Islet precursor cell (in vitro differentiated cells): Measurements from ENCODE around the gene CFAP43.
"Not testable (repeated sequence)": the region's sequence is repeated elsewhere in the genome, so short reads cannot be mapped to it uniquely, and the experiment has no call there.

ENCODE experiments used
- DNase-seq: peaks from one replicate; pipeline ENCODE4 v3.0.0-alpha.2; 2018

Gene CFAP43

DNA sequence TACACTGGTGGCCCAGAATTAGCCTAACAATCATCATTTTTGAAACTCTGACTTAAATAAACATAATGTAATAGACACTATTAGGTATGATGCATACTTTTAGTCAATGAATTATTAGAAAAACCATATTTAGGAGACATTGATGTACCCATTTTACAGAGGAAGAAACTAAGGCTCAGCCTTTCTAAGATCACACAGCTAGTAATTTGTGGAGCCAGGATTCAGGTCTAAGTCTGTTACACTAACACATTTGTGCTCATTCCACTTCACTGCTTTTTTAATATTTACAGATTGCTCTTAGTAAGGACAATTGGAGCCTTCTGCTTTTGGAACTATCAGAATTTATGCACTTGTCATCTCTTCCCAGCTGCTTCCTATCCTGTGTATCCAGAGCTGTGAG, 8.9 kb downstream of the CFAP43 start:
- DNase-seq, result no peak

- DNase-seq, result no peak
Measured at GRCh38 chr10:104220522-104220921, 11.6 kb downstream of the CFAP43 start.

GRCh38 chr10:104218751-104219150, 13.4 kb downstream of the CFAP43 start:
- peak; percentile 15 for DNase-seq

- peak; percentile 21 for DNase-seq
Measured at GRCh38 chr10:104216631-104217030, 15.5 kb downstream of the CFAP43 start.

DNA sequence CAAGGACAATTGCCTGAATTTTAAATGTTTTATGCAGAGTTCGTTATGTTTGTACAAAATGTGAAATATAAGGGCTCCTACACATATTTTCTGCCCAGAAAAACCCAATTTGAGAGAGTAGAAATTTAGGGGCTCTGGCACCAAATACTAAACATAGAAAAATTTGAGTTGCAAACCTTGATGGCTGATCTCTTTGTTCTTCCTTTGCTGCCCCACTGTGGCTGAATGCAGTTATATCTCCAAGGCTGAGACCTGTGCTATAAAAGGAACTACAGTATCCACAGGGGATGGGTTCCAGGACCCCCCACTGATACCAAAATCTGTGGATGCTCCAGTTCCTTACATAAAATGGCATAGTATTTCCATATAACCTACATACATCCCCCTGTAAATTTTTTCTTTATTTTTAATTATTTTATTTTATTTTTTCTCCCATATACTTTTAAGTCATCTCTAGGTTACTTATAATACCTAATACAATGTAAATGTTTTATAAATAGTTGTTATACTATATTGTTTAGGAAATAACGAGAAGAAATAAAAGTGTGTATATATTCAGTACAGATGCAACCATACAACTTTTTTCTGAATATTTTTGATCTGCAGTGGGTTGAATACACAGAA, 22.5 kb downstream of the CFAP43 start:
- no peak for DNase-seq

DNA sequence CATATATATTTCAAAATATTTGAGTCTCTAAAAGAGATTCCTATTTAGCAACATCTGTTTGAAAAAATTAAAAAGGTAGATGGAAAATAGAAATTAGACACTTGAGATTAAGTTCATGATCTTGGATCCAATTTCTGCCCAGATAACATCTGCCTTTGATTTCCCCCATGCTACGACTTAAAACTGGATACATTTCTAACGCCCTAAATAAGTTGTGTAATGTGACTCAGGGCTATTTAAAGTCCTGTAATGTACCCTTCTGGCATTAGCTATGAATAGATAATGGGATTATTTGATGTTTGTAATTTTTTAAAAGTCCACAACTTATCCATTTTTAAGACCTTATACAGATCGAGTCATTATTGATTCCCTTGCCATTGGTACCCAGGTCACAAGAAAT, 23.4 kb downstream of the CFAP43 start:
- DNase-seq, result no peak

DNA sequence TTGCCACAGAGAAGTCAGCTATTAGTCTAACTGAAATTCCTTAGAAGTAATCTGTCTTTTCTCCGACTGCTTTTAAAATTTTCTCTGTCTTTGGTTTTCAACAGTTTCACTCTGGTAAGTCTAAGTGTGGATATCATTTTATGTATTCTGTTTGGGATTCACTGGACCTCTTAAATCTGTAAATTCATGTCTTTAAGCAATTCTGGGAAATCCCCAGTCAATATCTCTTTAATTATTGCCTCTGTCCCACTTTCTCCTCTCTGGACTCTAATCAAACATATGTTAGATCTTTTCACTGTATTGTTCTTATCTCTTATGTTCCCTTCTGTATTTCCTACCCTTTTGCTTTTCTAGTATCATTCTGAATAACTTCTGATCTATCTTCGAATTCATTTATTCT, 29.9 kb downstream of the CFAP43 start:
- DNase-seq, result no peak

- no peak for DNase-seq
Measured at GRCh38 chr10:104201636-104202035, 30.5 kb downstream of the CFAP43 start.

DNA sequence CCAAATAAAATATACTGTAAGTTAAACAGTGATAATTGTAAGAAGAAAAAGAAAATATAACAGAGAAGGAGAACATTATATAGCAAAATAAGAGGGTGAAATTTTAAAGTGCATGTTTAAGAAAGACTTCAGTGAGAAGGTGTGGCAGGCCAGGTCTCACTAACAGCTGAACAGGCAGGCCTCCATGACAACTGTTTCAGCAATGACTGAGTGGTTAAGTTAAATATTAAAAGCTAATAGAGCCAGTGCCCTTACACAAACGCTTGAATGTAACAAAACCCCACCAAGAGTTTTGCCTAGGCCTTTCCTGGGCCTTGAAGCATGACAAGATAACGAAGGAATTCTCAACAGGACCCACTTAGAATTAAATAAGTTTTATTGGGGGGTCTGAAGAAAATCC, 32.6 kb downstream of the CFAP43 start:
- no peak for DNase-seq

DNA sequence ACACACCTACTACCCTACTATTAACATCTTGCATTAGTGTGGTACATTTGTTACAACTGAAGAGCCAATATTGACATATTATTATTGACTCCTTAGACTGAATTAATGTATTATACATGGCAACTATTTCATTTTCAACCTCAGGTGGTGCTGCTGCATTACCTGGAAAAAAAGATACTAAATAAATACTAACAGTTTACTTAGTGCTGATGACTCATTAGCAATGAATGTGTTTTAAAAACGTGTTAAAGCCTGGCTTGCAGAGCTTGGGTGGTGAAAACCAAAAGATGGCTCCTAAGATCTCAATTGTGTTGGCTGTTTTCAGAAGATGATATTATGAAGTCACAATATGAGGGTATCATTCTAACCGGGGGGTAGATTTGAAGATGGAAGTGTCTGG, 34.8 kb downstream of the CFAP43 start:
- no peak for DNase-seq

DNA sequence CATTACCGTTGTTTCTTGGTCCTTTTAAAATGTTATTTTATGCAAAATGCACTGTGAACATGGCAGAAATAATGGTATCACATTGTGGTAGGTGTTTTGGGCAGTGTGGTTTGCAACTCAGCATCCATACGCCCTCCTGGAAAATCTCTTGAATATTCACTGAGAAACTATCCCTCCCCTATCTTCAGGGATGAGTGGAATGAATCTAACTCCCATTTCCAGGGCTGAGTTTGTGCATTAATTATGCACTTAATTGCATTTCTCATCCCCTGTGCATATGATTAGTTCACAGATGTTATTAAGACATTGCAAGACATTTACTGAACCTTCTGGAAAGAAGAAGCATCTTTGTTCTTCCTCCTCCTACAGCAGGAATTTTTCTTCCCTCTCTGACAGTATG, 36.5 kb downstream of the CFAP43 start:
- no peak for DNase-seq

DNA sequence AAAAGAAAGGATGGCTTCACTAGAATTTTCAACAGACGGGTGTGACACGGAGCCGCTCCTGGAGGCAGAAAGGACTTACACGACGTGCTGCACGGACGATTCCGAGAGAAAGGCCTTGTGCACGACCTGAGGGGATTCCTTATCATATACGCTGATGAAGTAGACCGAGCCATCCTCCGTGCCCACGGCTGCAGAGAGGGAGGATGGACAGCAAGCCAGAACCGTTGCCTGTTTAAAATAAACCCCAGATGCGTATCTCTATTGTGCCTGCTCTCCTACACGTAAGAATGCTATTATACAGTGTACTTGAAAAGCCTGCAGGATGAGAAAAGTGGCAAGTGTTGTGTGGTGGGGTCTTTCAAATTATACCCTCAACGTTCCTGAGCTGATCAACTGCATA, 38.4 kb downstream of the CFAP43 start:
- DNase-seq, result no peak

GRCh38 chr10:104190695-104191094, 41.5 kb downstream of the CFAP43 start:
- DNase-seq, result no peak

- no peak for DNase-seq
Measured at GRCh38 chr10:104183682-104184081, 48.5 kb downstream of the CFAP43 start.

DNA sequence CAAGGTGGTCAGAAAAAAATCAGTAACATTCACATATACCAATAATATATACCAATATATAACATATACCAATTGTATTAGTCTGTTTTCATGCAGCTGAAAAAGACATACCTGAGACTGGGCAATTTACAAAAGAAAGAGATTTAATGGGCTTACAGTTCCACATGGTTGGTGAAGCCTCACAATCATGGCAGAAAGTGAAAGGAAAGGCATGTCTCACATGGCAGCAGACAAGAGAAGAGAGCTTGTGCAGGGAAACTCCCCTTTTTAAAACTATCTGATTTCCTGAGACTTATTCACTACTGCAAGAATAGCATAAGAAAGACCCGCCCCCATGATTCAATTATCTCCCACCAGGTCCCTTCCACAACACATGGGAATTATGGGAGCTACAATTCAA, 58.0 kb downstream of the CFAP43 start:
- DNase-seq, result not testable (repeated sequence)

DNA sequence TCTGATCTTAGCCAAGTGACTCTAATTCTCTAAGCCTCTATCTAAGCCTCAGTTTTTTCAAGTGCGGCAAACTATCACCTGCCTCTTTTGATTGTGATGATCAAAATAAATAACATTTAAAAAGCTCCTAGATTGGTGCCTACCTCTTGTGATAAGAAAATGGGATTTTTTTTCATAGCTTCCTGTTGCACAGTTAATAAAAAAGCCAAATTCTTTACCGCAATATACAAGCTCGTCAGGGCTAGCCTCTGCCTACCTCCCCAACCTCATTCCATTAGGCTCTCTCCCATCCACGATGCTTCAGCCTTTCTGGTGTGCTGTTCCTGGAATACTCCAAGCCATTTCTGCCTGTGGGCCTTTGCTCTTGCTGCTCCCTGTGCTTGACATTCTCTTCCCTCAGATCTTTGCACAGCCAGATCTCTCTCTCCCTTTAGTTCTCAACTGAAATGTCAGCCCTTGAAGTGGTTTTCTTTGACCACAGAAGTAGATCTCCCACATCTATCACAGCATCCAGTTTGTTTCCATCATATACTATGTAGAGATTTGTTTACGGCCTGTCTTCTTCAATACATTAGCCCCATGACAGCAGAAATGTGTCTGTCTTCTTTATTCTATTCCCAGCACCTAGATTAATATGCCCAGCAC, 61.4 kb downstream of the CFAP43 start:
- DNase-seq, result no peak

GRCh38 chr10:104155591-104155990, 76.6 kb downstream of the CFAP43 start:
- DNase-seq, result no peak

GRCh38 chr10:104151737-104152136, 80.4 kb downstream of the CFAP43 start:
- DNase-seq, result no peak

GRCh38 chr10:104150139-104150538, 82.0 kb downstream of the CFAP43 start:
- DNase-seq, result no peak

- no peak for DNase-seq
Measured at GRCh38 chr10:104146882-104147281, 85.3 kb downstream of the CFAP43 start.

DNA sequence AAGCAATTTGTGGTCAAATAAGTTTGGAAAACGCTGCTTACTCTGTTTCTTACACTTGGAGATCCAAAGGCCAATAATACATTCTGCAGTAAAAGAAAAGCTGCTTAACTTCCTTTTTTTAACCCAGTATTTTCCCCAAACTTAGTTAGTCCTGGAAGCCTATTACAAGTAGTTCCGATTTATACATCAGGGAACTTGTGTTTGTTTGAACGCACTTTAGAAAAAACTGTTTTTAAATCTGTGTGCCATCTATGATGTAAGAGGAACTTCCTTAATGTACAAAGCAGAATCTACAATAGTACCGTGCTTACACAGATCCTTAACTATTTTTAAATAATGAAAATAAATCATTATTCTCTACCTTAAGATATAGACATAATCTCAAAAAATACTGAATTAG, 87.2 kb downstream of the CFAP43 start:
- DNase-seq, result no peak

DNA sequence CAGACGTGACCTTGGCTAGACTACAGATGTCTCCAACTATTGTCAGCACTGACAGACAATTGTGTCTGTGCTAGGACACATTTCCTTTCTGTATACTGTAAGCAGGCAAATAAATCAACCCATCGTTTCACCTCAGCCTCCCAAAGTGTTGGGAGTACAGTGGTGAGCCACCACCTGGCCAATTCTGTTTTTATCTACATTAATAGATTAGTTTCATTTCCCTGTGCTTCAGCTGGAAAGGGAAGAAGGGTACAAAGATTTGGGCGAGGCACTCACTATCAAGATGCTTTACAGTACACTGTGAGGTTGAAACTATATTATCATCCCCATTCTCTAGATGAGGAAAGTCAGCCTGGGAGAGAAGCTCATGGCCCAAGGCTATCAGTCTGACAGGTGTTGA, 88.3 kb downstream of the CFAP43 start:
- DNase-seq, result no peak

DNA sequence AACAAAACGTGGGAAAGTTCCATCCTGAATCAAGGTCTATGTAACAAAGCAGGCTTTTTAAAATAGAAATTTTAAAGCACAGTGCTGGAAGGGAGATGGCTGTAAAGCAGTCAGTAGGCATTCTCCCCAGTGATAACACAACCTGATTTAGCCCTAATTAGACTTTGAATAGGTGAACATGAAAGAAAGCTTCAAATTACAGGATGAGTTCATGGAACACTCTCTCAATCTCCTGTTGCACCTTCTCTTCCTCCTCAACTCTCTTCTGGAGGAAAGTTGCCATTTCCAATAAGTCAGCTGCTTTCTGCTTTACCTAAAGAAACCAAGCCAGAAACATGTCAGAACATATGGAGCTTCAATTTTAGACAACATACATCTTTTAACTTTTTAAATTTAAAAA, 90.1 kb downstream of the CFAP43 start:
- DNase-seq, result no peak

DNA sequence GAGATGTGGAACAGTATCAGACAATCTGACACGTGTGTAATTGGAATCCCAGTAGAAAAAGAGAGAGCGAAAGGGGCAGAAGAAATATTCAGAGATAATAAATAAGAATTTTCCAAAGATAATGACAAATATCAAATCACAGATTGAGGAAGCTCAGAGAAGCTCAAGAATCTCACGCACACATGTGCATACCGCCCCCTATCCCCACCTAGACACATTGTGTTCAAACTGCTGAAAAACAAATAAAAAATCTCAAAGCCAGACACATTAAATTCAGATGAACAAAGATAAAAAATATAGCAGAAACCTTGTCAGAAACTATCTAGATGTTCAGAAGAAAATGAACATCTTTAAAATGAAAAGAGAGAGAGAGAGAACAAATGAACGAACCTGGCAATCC, 92.9 kb downstream of the CFAP43 start:
- DNase-seq, result no peak

DNA sequence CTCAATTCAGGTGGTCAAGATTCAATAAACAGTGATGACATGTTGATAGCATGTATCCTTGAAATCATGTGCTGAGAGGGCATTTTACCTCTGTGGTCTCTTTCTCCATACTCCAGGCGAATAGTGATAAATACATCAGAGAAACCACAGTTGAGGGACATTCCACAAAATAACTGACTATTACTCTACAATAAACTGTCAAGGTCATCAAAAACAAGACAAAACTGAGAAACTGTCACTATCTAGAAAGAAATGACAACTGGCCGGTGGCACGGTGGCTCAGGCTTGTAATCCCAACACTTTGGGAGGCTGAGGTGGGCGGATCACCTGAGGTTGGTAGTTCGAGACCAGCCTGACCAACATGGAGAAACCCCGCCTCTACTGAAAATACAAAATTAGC, 94.0 kb downstream of the CFAP43 start:
- no peak for DNase-seq
